ENCODE measurements around the gene STMP1.

The STMP1 gene

GRCh38 chr7:135706858-135707569, 44.7 kb downstream of the STMP1 start:
- Histone ChIP-seq H3K36me3 (no peaks in the 10 kb centered on the region), H3K4me3 (ENCODE audit: low read depth, low read length) (no peak overlapping the region), H3K9me3 (no peaks in the 10 kb centered on the region), H3K27me3 (no peaks in the 10 kb centered on the region), H3K4me1 (no peaks in the 10 kb centered on the region)
- TF ChIP-seq, protein P1, sequence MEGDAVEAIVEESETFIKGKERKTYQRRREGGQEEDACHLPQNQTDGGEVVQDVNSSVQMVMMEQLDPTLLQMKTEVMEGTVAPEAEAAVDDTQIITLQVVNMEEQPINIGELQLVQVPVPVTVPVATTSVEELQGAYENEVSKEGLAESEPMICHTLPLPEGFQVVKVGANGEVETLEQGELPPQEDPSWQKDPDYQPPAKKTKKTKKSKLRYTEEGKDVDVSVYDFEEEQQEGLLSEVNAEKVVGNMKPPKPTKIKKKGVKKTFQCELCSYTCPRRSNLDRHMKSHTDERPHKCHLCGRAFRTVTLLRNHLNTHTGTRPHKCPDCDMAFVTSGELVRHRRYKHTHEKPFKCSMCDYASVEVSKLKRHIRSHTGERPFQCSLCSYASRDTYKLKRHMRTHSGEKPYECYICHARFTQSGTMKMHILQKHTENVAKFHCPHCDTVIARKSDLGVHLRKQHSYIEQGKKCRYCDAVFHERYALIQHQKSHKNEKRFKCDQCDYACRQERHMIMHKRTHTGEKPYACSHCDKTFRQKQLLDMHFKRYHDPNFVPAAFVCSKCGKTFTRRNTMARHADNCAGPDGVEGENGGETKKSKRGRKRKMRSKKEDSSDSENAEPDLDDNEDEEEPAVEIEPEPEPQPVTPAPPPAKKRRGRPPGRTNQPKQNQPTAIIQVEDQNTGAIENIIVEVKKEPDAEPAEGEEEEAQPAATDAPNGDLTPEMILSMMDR (IDR thresholded peaks at IDR 0.05; ENCODE audit: low read depth, low read length): no peak
- DNase-seq: no peak

GRCh38 chr7:135707570-135707966, 45.3 kb downstream of the STMP1 start:
- H3K4me1 ChIP-seq: no peaks in the 10 kb centered on the region; the same call in 1 of the 2 replicates
- no peaks in the 10 kb centered on the region for H3K36me3 ChIP-seq
- no peaks in the 10 kb centered on the region for H3K27me3 ChIP-seq
- no peak for DNase-seq
- TF ChIP-seq, protein P1 (IDR thresholded peaks at IDR 0.05; ENCODE audit: low read depth, low read length): no peak
- no peaks in the 10 kb centered on the region for H3K9me3 ChIP-seq
- H3K4me3 ChIP-seq (ENCODE audit: low read depth, low read length): no peak overlapping the region

DNA sequence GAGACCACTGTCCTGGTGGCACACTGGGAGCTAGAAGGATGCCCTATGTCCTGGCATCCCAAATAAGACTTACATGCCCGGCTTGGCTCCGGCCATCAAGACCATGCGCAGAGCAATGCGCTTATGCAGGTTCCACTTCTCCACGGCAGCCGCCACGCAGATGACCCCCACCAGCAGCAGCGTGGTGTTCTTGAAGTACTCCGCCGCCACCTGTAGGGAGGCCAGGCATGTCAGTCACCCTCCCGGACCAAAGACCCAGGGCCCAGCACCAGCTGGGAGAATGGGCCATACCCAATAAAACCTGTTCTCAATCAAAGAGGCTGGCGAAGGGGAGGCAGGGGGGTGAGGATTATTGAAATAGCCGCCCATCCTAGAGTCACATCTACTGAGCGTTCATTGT, 45.7 kb downstream of the STMP1 start:
- Histone ChIP-seq H3K36me3 (no peaks in the 10 kb centered on the region), H3K27me3 (no peaks in the 10 kb centered on the region), H3K4me3 (ENCODE audit: low read depth, low read length) (no peak overlapping the region), H3K9me3 (no peaks in the 10 kb centered on the region), H3K4me1 (no peaks in the 10 kb centered on the region; the same call in 1 of the 2 replicates)
- no peak for DNase-seq
- TF ChIP-seq, protein P1 (IDR thresholded peaks at IDR 0.05; ENCODE audit: low read depth, low read length): 0 out of 2 replicates have a peak, but pooled peaks have one; percentile 15

- TF ChIP-seq, protein P1 (IDR thresholded peaks at IDR 0.05; ENCODE audit: low read depth, low read length): no peak
- no peak for DNase-seq
- Histone ChIP-seq H3K9me3 (no peaks in the 10 kb centered on the region), H3K4me1 (no peaks in the 10 kb centered on the region; the same call in 1 of the 2 replicates), H3K4me3 (ENCODE audit: low read depth, low read length) (no peak overlapping the region), H3K27me3 (no peaks in the 10 kb centered on the region), H3K36me3 (no peaks in the 10 kb centered on the region)
Observed at GRCh38 chr7:135709508-135709907, 47.2 kb downstream of the STMP1 start.

- DNase-seq: no peak
- Histone ChIP-seq H3K4me1 (no peaks in the 10 kb centered on the region; the same call in 1 of the 2 replicates), H3K36me3 (no peaks in the 10 kb centered on the region), H3K9me3 (no peaks in the 10 kb centered on the region), H3K27me3 (no peaks in the 10 kb centered on the region), H3K4me3 (ENCODE audit: low read depth, low read length) (no peak overlapping the region)
- TF ChIP-seq, protein P1 (IDR thresholded peaks at IDR 0.05; ENCODE audit: low read depth, low read length): peak; percentile 52
Observed at GRCh38 chr7:135710417-135711138, 48.3 kb downstream of the STMP1 start.

DNA sequence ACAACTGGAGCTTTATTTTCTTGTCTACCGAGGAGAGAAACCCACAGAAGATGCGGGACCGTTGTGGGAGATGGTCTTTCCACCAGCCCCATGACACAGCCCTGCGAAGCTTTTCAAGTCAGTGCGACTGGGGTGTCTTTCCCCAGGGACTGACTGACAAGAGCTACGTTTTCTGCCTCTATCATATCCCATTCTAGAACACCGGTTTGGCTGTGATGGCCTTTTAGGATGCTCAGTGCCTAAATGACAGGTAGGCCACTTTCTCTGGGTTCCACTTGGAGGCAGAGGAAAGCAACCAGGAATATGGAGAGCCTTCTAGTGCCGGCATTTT, 48.8 kb downstream of the STMP1 start:
- Histone ChIP-seq H3K27me3 (no peaks in the 10 kb centered on the region), H3K4me3 (ENCODE audit: low read depth, low read length) (no peak overlapping the region), H3K4me1 (no peaks in the 10 kb centered on the region; the same call in 1 of the 2 replicates), H3K36me3 (no peaks in the 10 kb centered on the region), H3K9me3 (no peaks in the 10 kb centered on the region)
- no peak for DNase-seq
- TF ChIP-seq, protein P1 (IDR thresholded peaks at IDR 0.05; ENCODE audit: low read depth, low read length): no peak

Data from BE2C (cell line).